Endothelial cell of umbilical vein (primary cell): ENCODE data around the gene CSNK2A3. TPM values are rescaled to one million over a fixed set of nuclear protein-coding genes. Genes with fewer than 3 reads are reported as not detected.

Source experiments
- BruUV-seq: library from RNA; stranded (reverse); fragments of 400-500 nt; replicated peaks from 2 replicates; lab custom pipeline; 2021; lab: Mats Ljungman, UMichigan
- CTCF ChIA-PET: fragments of 300-600, 350-600 bp; sonication (Branson Sonifier 250); formaldehyde crosslinking; loops from one replicate; lab custom pipeline; 2021; ENCODE audit warnings: antibody characterized with exemption, inconsistent platforms; lab: Charles Lee
- POLR2A ChIA-PET: fragments of 300-600, 350-600 bp; sonication (Branson Sonifier 250); formaldehyde crosslinking; loops from one replicate; lab custom pipeline; 2021; ENCODE audit warnings: antibody characterized with exemption, inconsistent platforms; lab: Charles Lee
- DNase-seq: peaks from one replicate; pipeline ENCODE4 v3.0.0-alpha.2; 2011; ENCODE audit warnings: low read depth, low spot score
- FAIRE-seq: peaks from 2 replicates; lab custom pipeline; 2011; peaks lifted over from hg19 to GRCh38; lab: Jason Lieb, UNC
- H2AFZ ChIP-seq: 2 replicates; pipeline ENCODE4 v1.6.0; 2012; ENCODE audit warnings: low read depth, low read length, control low read depth, inconsistent platforms
- H3K27ac ChIP-seq: 2 replicates; pipeline ENCODE4 v1.5.1; 2011; ENCODE audit warnings: low read depth, mild to moderate bottlenecking, control low read depth, low read length, moderate library complexity; ENCODE audit not compliant: insufficient read depth
- H3K27me3 ChIP-seq, 2 experiments: 2 replicates each; pipeline versions ENCODE4 v1.6.0 to v1.6.1; 2011; ENCODE audit warnings: low read length in 2 of 2, mixed read lengths in 1 of 2; ENCODE audit not compliant: control insufficient read depth in 2 of 2, insufficient read depth in 2 of 2
- H3K36me3 ChIP-seq, 2 experiments: 2 replicates in 1 of 2; 3 replicates in 1 of 2; pipeline ENCODE4 v1.5.1; 2011; ENCODE audit warnings: low read length in 2 of 2, mild to moderate bottlenecking in 1 of 2, moderate library complexity in 1 of 2; ENCODE audit not compliant: control insufficient read depth in 2 of 2, insufficient read depth in 2 of 2; ENCODE audit errors: extremely low read depth in 1 of 2
- H3K4me1 ChIP-seq: 3 replicates; pipeline ENCODE4 v1.5.1; 2011; ENCODE audit warnings: mild to moderate bottlenecking, low read length; ENCODE audit not compliant: control insufficient read depth, insufficient read depth; ENCODE audit errors: extremely low read depth
- H3K4me2 ChIP-seq: 2 replicates; pipeline ENCODE4 v1.6.1; 2011; ENCODE audit warnings: low read length, control low read depth, mixed read lengths; ENCODE audit not compliant: insufficient read depth
- H3K4me3 ChIP-seq, 3 experiments: fragments of 200-600 bp in 1 of 3; sonication (generic), shearing (Covaris generic) in 1 of 3; replicated peaks in 1 of 3; 2 replicates each; pipeline ENCODE4 v1.5.1; 2011 to 2016; ENCODE audit warnings: control low read depth in 3 of 3, low read length in 3 of 3, mild to moderate bottlenecking in 2 of 3, inconsistent platforms in 1 of 3, low read depth in 1 of 3, moderate library complexity in 1 of 3; ENCODE audit not compliant: insufficient read depth in 1 of 3
- H3K79me2 ChIP-seq: 2 replicates; pipeline ENCODE4 v1.6.0; 2012; ENCODE audit warnings: low read length, inconsistent platforms; ENCODE audit not compliant: control insufficient read depth, insufficient read depth
- H3K9ac ChIP-seq: replicated peaks from 2 replicates; pipeline ENCODE3; 2011; ENCODE audit warnings: low read length, control low read depth; ENCODE audit not compliant: insufficient read depth; ENCODE audit errors: extremely low read depth
- H3K9me1 ChIP-seq: replicated peaks from 3 replicates; pipeline ENCODE4 v1.6.0; 2011; ENCODE audit warnings: mild to moderate bottlenecking, low read length; ENCODE audit not compliant: control insufficient read depth, insufficient read depth; ENCODE audit errors: extremely low read depth
- H3K9me3 ChIP-seq: replicated peaks from 2 replicates; pipeline ENCODE4 v1.5.1; 2012; ENCODE audit warnings: low read length, inconsistent platforms; ENCODE audit not compliant: control insufficient read depth, insufficient read depth
- H4K20me1 ChIP-seq: replicated peaks from 2 replicates; pipeline ENCODE3; 2011; ENCODE audit warnings: mild to moderate bottlenecking, low read length; ENCODE audit not compliant: control insufficient read depth, insufficient read depth; ENCODE audit errors: extremely low read depth
- CTCF ChIP-seq, 2 donors: IDR thresholded peaks; 1 replicate in 1 of 2; 2 replicates in 1 of 2; pipeline ENCODE4 v1.5.1; 2011; ENCODE audit warnings: low read length in 2 of 2, mild to moderate bottlenecking in 2 of 2, moderate library complexity in 2 of 2, control low read depth in 1 of 2, inconsistent platforms in 1 of 2, low read depth in 1 of 2; ENCODE audit not compliant: insufficient read depth in 1 of 2; ENCODE audit errors: extremely low read depth in 1 of 2
- EZH2 ChIP-seq: IDR thresholded peaks from 2 replicates; pipeline ENCODE4 v1.6.1; 2012; ENCODE audit warnings: borderline replicate concordance, low read depth, mild to moderate bottlenecking, moderate library complexity, low read length, inconsistent platforms; ENCODE audit not compliant: severe bottlenecking
- FOS ChIP-seq: IDR thresholded peaks from 2 replicates; pipeline ENCODE4 v1.6.1; 2011; ENCODE audit warnings: mild to moderate bottlenecking, low read length, moderate library complexity, borderline replicate concordance; ENCODE audit not compliant: insufficient read depth
- GATA2 ChIP-seq: IDR thresholded peaks from 2 replicates; pipeline ENCODE4 v1.7.0; 2011; ENCODE audit warnings: low read depth, mild to moderate bottlenecking, moderate library complexity, mixed read lengths, low read length; ENCODE audit not compliant: insufficient read length, insufficient read depth
- JUN ChIP-seq: IDR thresholded peaks from 2 replicates; pipeline ENCODE4 v1.6.1; 2011; ENCODE audit warnings: borderline replicate concordance, low read depth; ENCODE audit not compliant: insufficient read length, insufficient read depth
- MYC ChIP-seq: IDR thresholded peaks from one replicate; pipeline ENCODE4 v1.6.1; 2011; ENCODE audit warnings: mild to moderate bottlenecking, low read depth, low read length
- POLR2A ChIP-seq: IDR thresholded peaks from 2 replicates; pipeline ENCODE4 v1.6.1; 2012; ENCODE audit warnings: low read depth, mild to moderate bottlenecking, control low read depth, low read length
- POLR2AphosphoS5 ChIP-seq: IDR thresholded peaks from 2 replicates; pipeline ENCODE4 v1.6.1; 2012; ENCODE audit warnings: low read depth, mild to moderate bottlenecking, control low read depth, low read length, moderate library complexity; ENCODE audit not compliant: insufficient read depth
- dilution Hi-C: fragments of 300-500 bp; cut with MboI; formaldehyde crosslinking; loops from one replicate; pipeline ENCODE4 v1.15.0; 2019; ENCODE audit warnings: low sequenced_read_pairs; ENCODE audit not compliant: extremely low pct_ligation_motif_present
- intact Hi-C: fragments of 100-400 bp; cut with micrococcal nuclease; formaldehyde crosslinking; loops from one replicate; pipeline ENCODE4 v1.10.0; 2022
- polyA plus RNA-seq, 4 experiments: library from polyadenylated mRNA; depleted of rRNA in 3 of 4; stranded (reverse) in 3 of 4; unstranded in 1 of 4; fragments of >200 nt; gene quantifications; 2 replicates each; pipeline versions ENCODE4 v1.2.1 to v1.2.3, GENCODE V29; 2011 to 2012; ENCODE audit warnings: missing spikeins in 1 of 4
- total RNA-seq: library from RNA; stranded (reverse); gene quantifications from 2 replicates; pipeline ENCODE4 v1.2.3, GENCODE V29; 2021
- TF ChIP-seq, protein P1 (sequence below): IDR thresholded peaks from 2 replicates; pipeline ENCODE4 v1.6.1; 2011; ENCODE audit not compliant: insufficient read depth, insufficient read length

CSNK2A3 gene
- total and polyA plus RNA-seq, 2 donors (not counting 3 experiments of a cell fraction or from before 2014, with no cell fraction given) = 0.41 TPM; not detected in 1

- DNase-seq = no peak
Measured at GRCh38 chr11:11351042-11351586, 1.9 kb downstream of the CSNK2A3 start.

More at GRCh38 chr11:11351042-11351586, 1.9 kb downstream of the CSNK2A3 start:
- Histone ChIP-seq H3K4me2 (no peak overlapping the region), H4K20me1 (no peaks in the 10 kb centered on the region), H3K9me3 (no peaks in the 10 kb centered on the region), H3K27me3 (peaks cover 0 to 2% of the 10 kb centered on the region in 2 experiments), H3K36me3 (no peaks in the 10 kb centered on the region), H3K4me1 (peaks cover 7% of the 10 kb centered on the region), H3K9ac (no peak overlapping the region), H3K9me1 (no peaks in the 10 kb centered on the region), H2AFZ (no peak overlapping the region), H3K27ac (no peak overlapping the region), H3K79me2 (no peaks in the 10 kb centered on the region), H3K4me3 (no peak overlapping the region)
- intact Hi-C loops = no loop called here
- POLR2A ChIA-PET = no interaction called here
- FAIRE-seq = no peak
- TF ChIP-seq POLR2AphosphoS5 (no peak), CTCF (IDR thresholded peaks at IDR 0.05; ENCODE audit: extremely low read depth in 1 of 2, insufficient read depth in 1 of 2, low read depth in 1 of 2, low read length in 2 of 2) (no peak), JUN (no peak), MYC (no peak), EZH2 (no peak), POLR2A (no peak), FOS (no peak), GATA2 (no peak)
- TF ChIP-seq, protein P1, sequence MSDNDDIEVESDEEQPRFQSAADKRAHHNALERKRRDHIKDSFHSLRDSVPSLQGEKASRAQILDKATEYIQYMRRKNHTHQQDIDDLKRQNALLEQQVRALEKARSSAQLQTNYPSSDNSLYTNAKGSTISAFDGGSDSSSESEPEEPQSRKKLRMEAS = no peak
- CTCF ChIA-PET = no interaction called here
- BruUV-seq = no TSS peak
- dilution Hi-C loops = no loop called here
